Measurements from ENCODE around the gene SULT1A3. TPM values are rescaled to one million over a fixed set of nuclear protein-coding genes. Genes with fewer than 3 reads are reported as not detected.
"Not testable (repeated sequence)": the region's sequence is repeated elsewhere in the genome, so short reads cannot be mapped to it uniquely, and the experiment has no call there.

The SULT1A3 gene
- total RNA-seq, 1 experiment from 2014 or later, result 8.5 TPM

- H3K9me2 ChIP-seq (replicated peaks; ENCODE audit: low read length); H3K4me3 ChIP-seq (ENCODE audit: low read length); H3K4me2 ChIP-seq (ENCODE audit: low read length); H3K36me3 ChIP-seq (ENCODE audit: low read depth, low read length); intact Hi-C loops (cut with micrococcal nuclease); H3K9me3 ChIP-seq (ENCODE audit: low read length); CTCF ChIA-PET; H3K79me2 ChIP-seq (ENCODE audit: low read length); H3F3A ChIP-seq (ENCODE audit: low read length, unreplicated experiment); H3K4me1 ChIP-seq (ENCODE audit: insufficient read depth, low read length); H3K27me3 ChIP-seq (ENCODE audit: low read length); DNase-seq; H2AFZ ChIP-seq (ENCODE audit: low read length); H4K20me1 ChIP-seq (ENCODE audit: low read length); H3K9ac ChIP-seq (ENCODE audit: low read length); POLR2A ChIA-PET (ENCODE audit: unreplicated experiment); H3K27ac ChIP-seq (ENCODE audit: low read length): not testable (repeated sequence)
- TSS peak; percentile 75 for BruUV-seq (replicated peaks)
- peak; percentile 27 for ATAC-seq
Observed at GRCh38 chr16:30193098-30193497, 6.0 kb upstream of the SULT1A3 start.

GRCh38 chr16:30193615-30194014, 5.4 kb upstream of the SULT1A3 start, which contains the start of the genes BOLA2B and SLX1A:
TSS of gene BOLA2B (minus strand) at chr16:30193666. CDS start at chr16:30193595, 71 bp downstream.
TSS of gene SLX1A (plus strand) at chr16:30193875. CDS start at chr16:30194085, 210 bp downstream.
- DNase-seq; POLR2A ChIA-PET (ENCODE audit: unreplicated experiment); intact Hi-C loops (cut with micrococcal nuclease); H3K27me3 ChIP-seq (ENCODE audit: low read length); H3K9me3 ChIP-seq (ENCODE audit: low read length); H3K9ac ChIP-seq (ENCODE audit: low read length); H3K79me2 ChIP-seq (ENCODE audit: low read length); H2AFZ ChIP-seq (ENCODE audit: low read length); H3K4me1 ChIP-seq (ENCODE audit: insufficient read depth, low read length); H3K9me2 ChIP-seq (replicated peaks; ENCODE audit: low read length); BruUV-seq (replicated peaks); H3F3A ChIP-seq (ENCODE audit: low read length, unreplicated experiment); H3K36me3 ChIP-seq (ENCODE audit: low read depth, low read length); H4K20me1 ChIP-seq (ENCODE audit: low read length); H3K4me2 ChIP-seq (ENCODE audit: low read length); H3K27ac ChIP-seq (ENCODE audit: low read length); H3K4me3 ChIP-seq (ENCODE audit: low read length); CTCF ChIA-PET: not testable (repeated sequence)
- peak; percentile 92 for ATAC-seq

- H2AFZ ChIP-seq (ENCODE audit: low read length); H3K36me3 ChIP-seq (ENCODE audit: low read depth, low read length); H3K4me2 ChIP-seq (ENCODE audit: low read length); H4K20me1 ChIP-seq (ENCODE audit: low read length); H3K79me2 ChIP-seq (ENCODE audit: low read length); DNase-seq; H3F3A ChIP-seq (ENCODE audit: low read length, unreplicated experiment); H3K27me3 ChIP-seq (ENCODE audit: low read length); H3K9me3 ChIP-seq (ENCODE audit: low read length); H3K4me1 ChIP-seq (ENCODE audit: insufficient read depth, low read length); H3K4me3 ChIP-seq (ENCODE audit: low read length); H3K27ac ChIP-seq (ENCODE audit: low read length); POLR2A ChIA-PET (ENCODE audit: unreplicated experiment); H3K9me2 ChIP-seq (replicated peaks; ENCODE audit: low read length); intact Hi-C loops (cut with micrococcal nuclease); H3K9ac ChIP-seq (ENCODE audit: low read length); CTCF ChIA-PET: not testable (repeated sequence)
- BruUV-seq (replicated peaks), result TSS peak; percentile 97
- ATAC-seq, result peak; percentile 76
Observed at GRCh38 chr16:30194172-30194925, 4.7 kb upstream of the SULT1A3 start.

GRCh38 chr16:30197001-30197400, 2.1 kb upstream of the SULT1A3 start:
- H3F3A ChIP-seq (ENCODE audit: low read length, unreplicated experiment); ATAC-seq; BruUV-seq (replicated peaks); H3K79me2 ChIP-seq (ENCODE audit: low read length); DNase-seq; H3K4me1 ChIP-seq (ENCODE audit: insufficient read depth, low read length); H3K27ac ChIP-seq (ENCODE audit: low read length); H3K36me3 ChIP-seq (ENCODE audit: low read depth, low read length); H3K9ac ChIP-seq (ENCODE audit: low read length); H3K9me3 ChIP-seq (ENCODE audit: low read length); intact Hi-C loops (cut with micrococcal nuclease); H3K9me2 ChIP-seq (replicated peaks; ENCODE audit: low read length); H4K20me1 ChIP-seq (ENCODE audit: low read length); H3K4me2 ChIP-seq (ENCODE audit: low read length); CTCF ChIA-PET; H3K27me3 ChIP-seq (ENCODE audit: low read length); POLR2A ChIA-PET (ENCODE audit: unreplicated experiment); H2AFZ ChIP-seq (ENCODE audit: low read length); H3K4me3 ChIP-seq (ENCODE audit: low read length): not testable (repeated sequence)

- intact Hi-C loops (cut with micrococcal nuclease); CTCF ChIA-PET; H3K9me3 ChIP-seq (ENCODE audit: low read length); H3F3A ChIP-seq (ENCODE audit: low read length, unreplicated experiment); DNase-seq; H4K20me1 ChIP-seq (ENCODE audit: low read length); H3K79me2 ChIP-seq (ENCODE audit: low read length); H3K27ac ChIP-seq (ENCODE audit: low read length); POLR2A ChIA-PET (ENCODE audit: unreplicated experiment); H3K9ac ChIP-seq (ENCODE audit: low read length); H3K4me2 ChIP-seq (ENCODE audit: low read length); BruUV-seq (replicated peaks); H2AFZ ChIP-seq (ENCODE audit: low read length); H3K36me3 ChIP-seq (ENCODE audit: low read depth, low read length); H3K27me3 ChIP-seq (ENCODE audit: low read length); H3K4me3 ChIP-seq (ENCODE audit: low read length); H3K9me2 ChIP-seq (replicated peaks; ENCODE audit: low read length); H3K4me1 ChIP-seq (ENCODE audit: insufficient read depth, low read length): not testable (repeated sequence)
- peak; percentile 71 for ATAC-seq
Observed at GRCh38 chr16:30199608-30200343, 721 bp downstream of the SULT1A3 start.

GRCh38 chr16:30205541-30206236, 6.6 kb downstream of the SULT1A3 start:
- H3F3A ChIP-seq (ENCODE audit: low read length, unreplicated experiment); H3K9me3 ChIP-seq (ENCODE audit: low read length); H3K4me1 ChIP-seq (ENCODE audit: insufficient read depth, low read length); CTCF ChIA-PET; H3K27ac ChIP-seq (ENCODE audit: low read length); H3K36me3 ChIP-seq (ENCODE audit: low read depth, low read length); H3K27me3 ChIP-seq (ENCODE audit: low read length); DNase-seq; H2AFZ ChIP-seq (ENCODE audit: low read length); intact Hi-C loops (cut with micrococcal nuclease); POLR2A ChIA-PET (ENCODE audit: unreplicated experiment); H3K9ac ChIP-seq (ENCODE audit: low read length); H3K9me2 ChIP-seq (replicated peaks; ENCODE audit: low read length); H3K79me2 ChIP-seq (ENCODE audit: low read length); BruUV-seq (replicated peaks); H4K20me1 ChIP-seq (ENCODE audit: low read length): not testable (repeated sequence)
- Histone ChIP-seq H3K4me2 (ENCODE audit: low read length) (peak overlapping the region; percentile 65), H3K4me3 (ENCODE audit: low read length) (peak overlapping the region; percentile 56)
- peak; percentile 50 for ATAC-seq
